Measurements from ENCODE around the gene HS6ST1.

- TF ChIP-seq, protein P1, sequence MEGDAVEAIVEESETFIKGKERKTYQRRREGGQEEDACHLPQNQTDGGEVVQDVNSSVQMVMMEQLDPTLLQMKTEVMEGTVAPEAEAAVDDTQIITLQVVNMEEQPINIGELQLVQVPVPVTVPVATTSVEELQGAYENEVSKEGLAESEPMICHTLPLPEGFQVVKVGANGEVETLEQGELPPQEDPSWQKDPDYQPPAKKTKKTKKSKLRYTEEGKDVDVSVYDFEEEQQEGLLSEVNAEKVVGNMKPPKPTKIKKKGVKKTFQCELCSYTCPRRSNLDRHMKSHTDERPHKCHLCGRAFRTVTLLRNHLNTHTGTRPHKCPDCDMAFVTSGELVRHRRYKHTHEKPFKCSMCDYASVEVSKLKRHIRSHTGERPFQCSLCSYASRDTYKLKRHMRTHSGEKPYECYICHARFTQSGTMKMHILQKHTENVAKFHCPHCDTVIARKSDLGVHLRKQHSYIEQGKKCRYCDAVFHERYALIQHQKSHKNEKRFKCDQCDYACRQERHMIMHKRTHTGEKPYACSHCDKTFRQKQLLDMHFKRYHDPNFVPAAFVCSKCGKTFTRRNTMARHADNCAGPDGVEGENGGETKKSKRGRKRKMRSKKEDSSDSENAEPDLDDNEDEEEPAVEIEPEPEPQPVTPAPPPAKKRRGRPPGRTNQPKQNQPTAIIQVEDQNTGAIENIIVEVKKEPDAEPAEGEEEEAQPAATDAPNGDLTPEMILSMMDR (IDR thresholded peaks at IDR 0.05; ENCODE audit: borderline replicate concordance, extremely low read depth, low read length, poor library complexity, severe bottlenecking): no peak
- TF ChIP-seq EZH2 (IDR thresholded peaks at IDR 0.05; ENCODE audit: borderline replicate concordance, low read depth, low read length, severe bottlenecking): no peak
These were observed 8.7 kb upstream of the HS6ST1 start for GRCh38 chr2:128327180-128327964.
